GM18519 (cell line): Measurements from ENCODE around the gene NTN5.
"Not testable (repeated sequence)": the region's sequence is repeated elsewhere in the genome, so short reads cannot be mapped to it uniquely, and the experiment has no call there.

ENCODE experiments used
- ATAC-seq: cut with Tn5 transposase; IDR thresholded peaks from one replicate; pipeline ENCODE4 v1.9.1; 2021; ENCODE audit warnings: mild to moderate bottlenecking, moderate library complexity; ENCODE audit not compliant: unreplicated experiment, low FRiP score

The NTN5 gene

GRCh38 chr19:48632692-48633147, 40.1 kb downstream of the NTN5 start:
- ATAC-seq = no peak

GRCh38 chr19:48632286-48632685, 40.5 kb downstream of the NTN5 start:
- not testable (repeated sequence) for ATAC-seq

- no peak for ATAC-seq
Observed at GRCh38 chr19:48631225-48631624, 41.6 kb downstream of the NTN5 start.

- ATAC-seq = no peak
Observed at GRCh38 chr19:48630296-48631063, 42.3 kb downstream of the NTN5 start.

GRCh38 chr19:48629599-48630295, 43.1 kb downstream of the NTN5 start:
- ATAC-seq = no peak

GRCh38 chr19:48629297-48629598, 43.6 kb downstream of the NTN5 start:
- ATAC-seq = no peak

- ATAC-seq = no peak
Observed at GRCh38 chr19:48628486-48629296, 44.1 kb downstream of the NTN5 start.

GRCh38 chr19:48627865-48628314, 44.9 kb downstream of the NTN5 start:
- no peak for ATAC-seq

GRCh38 chr19:48627201-48627864, 45.5 kb downstream of the NTN5 start:
- ATAC-seq = no peak

GRCh38 chr19:48625891-48626327, 46.9 kb downstream of the NTN5 start:
- no peak for ATAC-seq

- ATAC-seq = no peak
Observed at GRCh38 chr19:48624791-48625723, 47.8 kb downstream of the NTN5 start.

GRCh38 chr19:48624067-48624594, 48.7 kb downstream of the NTN5 start:
- ATAC-seq = peak; percentile 40

GRCh38 chr19:48623556-48624066, 49.2 kb downstream of the NTN5 start:
- ATAC-seq = no peak

GRCh38 chr19:48619692-48620585, 52.9 kb downstream of the NTN5 start:
- ATAC-seq = no peak

GRCh38 chr19:48618916-48619691, 53.7 kb downstream of the NTN5 start, which contains the start of the genes RPL18 and SPHK2:
TSS of gene RPL18 (minus strand) at chr19:48619178. CDS start at chr19:48619143, 35 bp downstream.
TSS of gene SPHK2 (plus strand) at chr19:48619506. CDS start at chr19:48620515, 1,009 bp downstream.
- peak; percentile 77 for ATAC-seq

GRCh38 chr19:48618278-48618915, 54.4 kb downstream of the NTN5 start:
- no peak for ATAC-seq
